Measurements from ENCODE around the gene KRT17. TPM values are rescaled to one million over a fixed set of nuclear protein-coding genes. Genes with fewer than 3 reads are reported as not detected.
"Not testable (repeated sequence)": the region's sequence is repeated elsewhere in the genome, so short reads cannot be mapped to it uniquely, and the experiment has no call there.

KRT17 gene
- total RNA-seq, 1 experiment from 2014 or later: 4,105 TPM

DNA sequence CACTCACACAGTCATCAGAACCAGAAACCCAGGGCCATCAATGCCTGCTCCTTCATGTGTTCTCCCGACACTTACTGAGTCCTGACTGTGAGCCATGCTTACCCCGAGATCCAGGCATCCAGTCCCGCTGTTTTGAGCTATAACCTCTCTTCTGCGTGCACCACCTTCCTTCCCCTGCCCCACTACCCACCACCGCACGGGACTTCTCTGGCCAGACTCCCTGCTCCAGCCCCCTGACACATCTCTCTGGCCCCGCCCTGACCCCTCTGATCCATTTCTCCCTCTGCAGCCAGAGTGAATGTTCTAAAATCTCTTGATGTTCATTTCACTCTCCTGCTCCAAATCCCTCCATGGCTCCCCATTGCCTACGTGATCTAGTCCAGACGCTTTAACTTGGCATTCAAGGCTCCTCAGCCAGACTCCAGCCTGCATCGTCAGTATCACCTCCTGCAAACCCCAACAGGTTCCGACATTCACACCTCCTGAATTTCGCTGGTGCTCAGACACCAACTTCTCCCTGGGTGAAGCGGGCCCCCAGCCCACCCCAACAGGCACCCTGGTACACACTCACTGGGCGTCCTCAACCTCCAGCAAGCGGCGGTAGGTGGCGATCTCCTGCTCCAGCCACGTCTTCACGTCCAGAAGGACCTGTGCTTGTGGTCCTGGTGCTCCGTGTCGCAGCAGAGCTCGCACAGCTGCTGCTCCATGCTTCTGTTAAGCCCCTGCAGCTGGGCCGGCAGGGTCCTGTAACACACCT lies 3.1 kb upstream of the KRT17 start:
- no peak for DNase-seq (ENCODE audit: unreplicated experiment)
- H3K9me3 Mint-ChIP-seq (ENCODE audit: unreplicated experiment): no peaks in the 10 kb centered on the region
- ChIA-PET CTCF (interaction anchor here (0.7 to 1.3 kb wide), 6 partner anchors 11 to 79 kb away, joined by 3 to 5 read pairs (median 3); no protein-coding TSS in a partner anchor), POLR2A (interaction anchor here (13.2 kb wide), 1 partner anchor 25 kb away, joined by 366 read pairs; no protein-coding TSS in a partner anchor)
- intact Hi-C loops (cut with micrococcal nuclease): no loop called here
- H3K27ac Mint-ChIP-seq (ENCODE audit: low read depth, unreplicated experiment): no peak overlapping the region
- peaks cover 24% of the 10 kb centered on the region for H3K36me3 Mint-ChIP-seq (ENCODE audit: insufficient read depth, unreplicated experiment)
- H3K4me3 Mint-ChIP-seq (ENCODE audit: unreplicated experiment): no peak overlapping the region
- H3K4me1 Mint-ChIP-seq (ENCODE audit: insufficient read depth, unreplicated experiment): peaks cover 24% of the 10 kb centered on the region
- no peaks in the 10 kb centered on the region for H3K27me3 Mint-ChIP-seq (ENCODE audit: insufficient read depth, unreplicated experiment)
- BruUV-seq (replicated peaks): no TSS peak
- TF ChIP-seq, protein P1, sequence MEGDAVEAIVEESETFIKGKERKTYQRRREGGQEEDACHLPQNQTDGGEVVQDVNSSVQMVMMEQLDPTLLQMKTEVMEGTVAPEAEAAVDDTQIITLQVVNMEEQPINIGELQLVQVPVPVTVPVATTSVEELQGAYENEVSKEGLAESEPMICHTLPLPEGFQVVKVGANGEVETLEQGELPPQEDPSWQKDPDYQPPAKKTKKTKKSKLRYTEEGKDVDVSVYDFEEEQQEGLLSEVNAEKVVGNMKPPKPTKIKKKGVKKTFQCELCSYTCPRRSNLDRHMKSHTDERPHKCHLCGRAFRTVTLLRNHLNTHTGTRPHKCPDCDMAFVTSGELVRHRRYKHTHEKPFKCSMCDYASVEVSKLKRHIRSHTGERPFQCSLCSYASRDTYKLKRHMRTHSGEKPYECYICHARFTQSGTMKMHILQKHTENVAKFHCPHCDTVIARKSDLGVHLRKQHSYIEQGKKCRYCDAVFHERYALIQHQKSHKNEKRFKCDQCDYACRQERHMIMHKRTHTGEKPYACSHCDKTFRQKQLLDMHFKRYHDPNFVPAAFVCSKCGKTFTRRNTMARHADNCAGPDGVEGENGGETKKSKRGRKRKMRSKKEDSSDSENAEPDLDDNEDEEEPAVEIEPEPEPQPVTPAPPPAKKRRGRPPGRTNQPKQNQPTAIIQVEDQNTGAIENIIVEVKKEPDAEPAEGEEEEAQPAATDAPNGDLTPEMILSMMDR (IDR thresholded peaks at IDR 0.05; ENCODE audit: unreplicated experiment): no peak

DNA sequence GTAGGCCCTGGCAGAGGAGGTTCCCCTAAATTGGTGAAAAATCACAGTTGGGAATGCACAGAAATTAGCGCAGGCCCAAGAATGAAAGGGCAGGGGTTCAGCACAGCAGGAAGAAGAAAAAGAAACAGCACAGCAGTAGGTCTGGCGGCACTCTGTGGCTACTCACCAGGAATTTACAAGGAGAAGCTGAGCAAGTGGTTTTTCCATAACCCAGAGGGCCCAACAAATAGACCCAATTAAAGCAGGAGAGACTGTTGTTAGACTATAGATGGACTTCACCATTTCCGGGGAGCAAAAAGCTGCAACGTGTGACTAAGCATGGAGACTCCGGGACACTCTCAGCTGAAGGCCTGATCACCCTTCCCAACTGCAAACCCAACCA lies 2.5 kb upstream of the KRT17 start:
- peaks cover 29% of the 10 kb centered on the region for H3K36me3 Mint-ChIP-seq (ENCODE audit: insufficient read depth, unreplicated experiment)
- DNase-seq (ENCODE audit: unreplicated experiment): not testable (repeated sequence)

DNA sequence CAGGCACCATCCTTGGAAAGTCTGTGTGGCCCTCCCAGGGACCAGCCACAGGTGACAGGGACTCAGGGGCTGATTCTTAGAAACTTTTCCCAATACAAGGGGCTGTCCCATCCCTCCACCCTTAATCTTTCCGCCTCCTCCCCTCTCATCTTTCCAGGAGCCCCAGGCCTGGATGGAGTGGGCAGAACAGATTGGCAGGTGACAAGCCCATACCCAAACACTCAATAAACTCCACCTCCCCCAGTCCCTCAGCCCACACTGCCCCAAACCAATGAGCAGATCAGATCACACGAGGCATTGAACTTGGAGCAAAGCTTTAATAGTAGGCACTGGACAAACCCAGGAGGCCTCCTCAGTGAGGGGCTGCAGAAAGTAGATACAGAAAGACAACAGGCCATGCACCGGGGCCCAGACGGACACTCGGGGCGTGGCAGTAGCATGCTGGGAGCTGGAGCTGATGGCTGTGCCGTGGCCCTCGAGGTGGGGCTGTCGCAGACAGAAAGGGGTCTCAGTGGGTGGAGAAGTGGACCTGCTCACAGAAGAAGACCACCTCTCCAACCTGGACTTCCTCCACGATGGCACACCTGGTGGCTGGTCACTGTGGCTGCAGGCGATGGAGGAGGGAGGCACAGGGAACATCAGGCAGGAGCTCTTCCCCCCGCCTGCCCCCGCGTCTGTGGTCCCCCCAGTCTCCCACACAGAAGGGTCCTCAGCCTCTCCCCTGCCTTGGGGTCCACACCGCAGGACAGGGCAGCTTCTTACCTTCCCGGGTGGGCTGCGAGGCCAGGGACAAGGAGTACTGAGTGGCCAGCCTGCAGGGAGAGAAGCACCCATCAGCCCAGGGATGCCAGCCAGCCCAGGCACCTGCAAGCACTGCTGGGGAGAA lies 1.9 kb upstream of the KRT17 start:
- peaks cover 35% of the 10 kb centered on the region for H3K4me1 Mint-ChIP-seq (ENCODE audit: insufficient read depth, unreplicated experiment)
- H3K27me3 Mint-ChIP-seq (ENCODE audit: insufficient read depth, unreplicated experiment); H3K4me3 Mint-ChIP-seq (ENCODE audit: unreplicated experiment); H3K9me3 Mint-ChIP-seq (ENCODE audit: unreplicated experiment); intact Hi-C loops (cut with micrococcal nuclease); DNase-seq (ENCODE audit: unreplicated experiment): not testable (repeated sequence)
- peaks cover 36% of the 10 kb centered on the region for H3K36me3 Mint-ChIP-seq (ENCODE audit: insufficient read depth, unreplicated experiment)
- ChIA-PET POLR2A (interaction anchor here (13.2 kb wide), 1 partner anchor 26 kb away, joined by 366 read pairs; no protein-coding TSS in a partner anchor), CTCF (interaction anchor here (0.6 to 1.3 kb wide), 3 partner anchors 57 to 78 kb away, joined by 3 to 5 read pairs (median 4); no protein-coding TSS in a partner anchor)
- BruUV-seq (replicated peaks): TSS peak; percentile 24
- H3K27ac Mint-ChIP-seq (ENCODE audit: low read depth, unreplicated experiment): peak overlapping the region; percentile 88

More for the DNA sequence above, 2.5 kb upstream of the KRT17 start:
- peaks cover 30% of the 10 kb centered on the region for H3K4me1 Mint-ChIP-seq (ENCODE audit: insufficient read depth, unreplicated experiment)
- CTCF ChIA-PET: interaction anchor here (0.7 to 1.3 kb wide), 3 partner anchors 17 to 78 kb away, joined by 3 to 5 read pairs (median 3); no protein-coding TSS in a partner anchor
- intact Hi-C loops (cut with micrococcal nuclease); BruUV-seq (replicated peaks); H3K9me3 Mint-ChIP-seq (ENCODE audit: unreplicated experiment); H3K4me3 Mint-ChIP-seq (ENCODE audit: unreplicated experiment); H3K27me3 Mint-ChIP-seq (ENCODE audit: insufficient read depth, unreplicated experiment); H3K27ac Mint-ChIP-seq (ENCODE audit: low read depth, unreplicated experiment): not testable (repeated sequence)
- POLR2A ChIA-PET: interaction anchor here (13.2 kb wide), 1 partner anchor 25 kb away, joined by 366 read pairs; no protein-coding TSS in a partner anchor

DNA sequence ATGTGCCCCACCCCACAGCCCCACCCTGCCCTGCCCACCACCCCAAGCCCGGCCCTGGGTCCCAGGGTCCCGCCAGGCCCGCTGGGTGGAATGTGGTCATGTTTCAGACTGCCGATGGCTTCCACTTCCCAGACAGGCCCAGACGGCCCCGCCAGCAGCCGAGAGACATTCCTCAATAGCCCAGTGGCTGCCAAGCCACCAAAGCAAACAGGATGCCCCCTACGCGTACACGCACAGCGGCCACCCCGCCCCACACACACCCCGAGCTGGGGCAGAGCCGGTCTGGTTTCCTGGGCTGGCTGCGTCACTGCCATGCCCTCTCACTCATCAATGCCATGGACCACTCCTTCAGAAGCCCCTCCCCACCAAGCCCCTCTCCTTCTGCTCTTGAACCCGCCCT lies 1.2 kb upstream of the KRT17 start:
- H3K27me3 Mint-ChIP-seq (ENCODE audit: insufficient read depth, unreplicated experiment): no peaks in the 10 kb centered on the region
- H3K4me1 Mint-ChIP-seq (ENCODE audit: insufficient read depth, unreplicated experiment): peaks cover 40% of the 10 kb centered on the region
- peaks cover 42% of the 10 kb centered on the region for H3K36me3 Mint-ChIP-seq (ENCODE audit: insufficient read depth, unreplicated experiment)
- no TSS peak for BruUV-seq (replicated peaks)
- peak overlapping the region; percentile 88 for H3K27ac Mint-ChIP-seq (ENCODE audit: low read depth, unreplicated experiment)
- ChIA-PET CTCF (interaction anchor here (0.6 kb wide), 2 partner anchors 56 to 75 kb away, joined by 3 to 4 read pairs; no protein-coding TSS in a partner anchor), POLR2A (interaction anchor here (1.4 to 13.2 kb wide), 4 partner anchors 15 to 104 kb away, joined by 3 to 366 read pairs (median 10); no protein-coding TSS in a partner anchor)
- H3K9me3 Mint-ChIP-seq (ENCODE audit: unreplicated experiment): no peaks in the 10 kb centered on the region
- peak; percentile 78 for DNase-seq (ENCODE audit: unreplicated experiment)
- intact Hi-C loops (cut with micrococcal nuclease): no loop called here
- TF ChIP-seq, protein P1 (IDR thresholded peaks at IDR 0.05; ENCODE audit: unreplicated experiment): no peak
- H3K4me3 Mint-ChIP-seq (ENCODE audit: unreplicated experiment): no peak overlapping the region

DNA sequence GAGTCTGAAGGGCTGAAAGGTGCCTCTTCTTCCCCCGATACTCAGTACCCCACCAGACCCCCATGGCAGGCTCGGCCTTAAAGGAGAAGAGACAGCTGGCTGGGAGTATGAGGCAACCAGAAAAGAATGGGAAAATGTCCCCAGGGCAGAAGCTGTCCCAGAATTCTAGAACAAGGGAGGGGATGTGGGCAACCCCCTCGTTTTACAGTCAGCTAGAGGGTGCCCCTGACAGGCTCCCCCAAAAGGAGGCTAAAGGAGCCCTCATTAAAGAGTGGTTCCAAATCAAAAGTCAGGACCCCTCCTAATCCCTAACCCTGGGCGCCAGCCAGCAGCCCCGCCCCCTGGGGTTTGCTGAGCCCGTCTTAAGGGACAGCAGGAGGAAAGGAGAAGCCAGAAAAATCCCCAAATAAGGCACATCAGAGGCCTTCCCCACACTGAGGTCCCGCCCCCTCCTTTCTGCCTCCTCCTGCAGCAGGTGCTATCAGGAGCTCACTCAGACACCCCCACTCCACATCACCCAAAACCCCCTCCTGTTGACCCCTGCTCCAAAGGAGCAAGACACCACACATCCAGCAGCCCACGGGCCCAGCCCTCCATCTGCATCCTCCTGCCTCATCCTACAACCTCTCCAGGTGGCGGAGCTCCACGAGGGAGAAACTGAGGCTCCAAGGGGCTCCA lies 1.1 kb downstream of the KRT17 start:
- intact Hi-C loops (cut with micrococcal nuclease); H3K27me3 Mint-ChIP-seq (ENCODE audit: insufficient read depth, unreplicated experiment); BruUV-seq (replicated peaks); H3K9me3 Mint-ChIP-seq (ENCODE audit: unreplicated experiment); DNase-seq (ENCODE audit: unreplicated experiment): not testable (repeated sequence)
- H3K4me1 Mint-ChIP-seq (ENCODE audit: insufficient read depth, unreplicated experiment): peaks cover 47% of the 10 kb centered on the region
- H3K36me3 Mint-ChIP-seq (ENCODE audit: insufficient read depth, unreplicated experiment): peaks cover 65% of the 10 kb centered on the region
- POLR2A ChIA-PET: interaction anchor here (0.7 to 13.2 kb wide), 19 partner anchors 10 to 1311 kb away, joined by 3 to 366 read pairs (median 5); partner anchors contain the start of genes EIF1, KRT14 and KRT16
- CTCF ChIA-PET: interaction anchor here (0.6 to 2.5 kb wide), 10 partner anchors 25 to 162 kb away, joined by 3 to 13 read pairs (median 6); no protein-coding TSS in a partner anchor
- peak overlapping the region; percentile 89 for H3K27ac Mint-ChIP-seq (ENCODE audit: low read depth, unreplicated experiment)
- peak overlapping the region; percentile 86 for H3K4me3 Mint-ChIP-seq (ENCODE audit: unreplicated experiment)

DNA sequence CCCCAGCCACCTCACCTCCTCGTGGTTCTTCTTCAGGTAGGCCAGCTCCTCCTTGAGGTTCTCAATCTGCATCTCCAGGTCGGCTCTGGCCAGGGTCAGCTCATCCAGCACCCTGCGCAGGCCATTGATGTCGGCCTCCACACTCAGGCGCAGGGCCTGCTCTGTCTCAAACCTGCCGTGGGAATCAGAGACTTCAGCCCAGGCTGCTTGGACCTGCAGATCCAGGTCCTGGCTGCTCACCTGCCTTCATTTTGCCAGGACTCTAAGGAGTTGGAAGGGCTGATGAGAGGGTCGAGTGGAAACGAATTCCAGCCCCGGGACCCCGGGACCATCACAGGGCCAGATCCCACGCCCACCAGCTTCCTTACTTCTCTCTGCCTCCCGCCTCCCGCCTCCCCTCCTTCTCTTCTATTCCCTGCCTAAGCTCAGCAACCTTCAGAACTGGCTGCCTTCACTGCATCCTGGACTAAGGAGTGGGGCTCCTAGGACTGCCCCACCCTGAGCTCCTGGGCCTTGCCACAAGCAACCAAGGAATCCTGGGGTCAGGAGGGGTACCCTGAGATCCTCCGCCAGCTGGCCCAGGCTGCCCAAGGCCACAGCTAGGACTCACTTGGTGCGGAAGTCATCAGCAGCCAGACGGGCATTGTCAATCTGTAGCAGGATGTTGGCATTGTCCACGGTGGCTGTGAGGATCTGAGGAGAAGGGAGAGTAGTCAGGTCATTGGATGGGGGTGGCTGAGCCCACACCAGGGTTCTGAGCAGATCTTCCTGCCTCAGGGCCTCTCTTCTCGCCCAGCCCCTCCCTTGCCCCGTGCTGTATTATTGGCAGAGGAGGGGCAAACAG lies 1.8 kb downstream of the KRT17 start:
- Mint-ChIP-seq H3K4me1 (ENCODE audit: insufficient read depth, unreplicated experiment) (peaks cover 47% of the 10 kb centered on the region), H3K36me3 (ENCODE audit: insufficient read depth, unreplicated experiment) (peaks cover 73% of the 10 kb centered on the region), H3K4me3 (ENCODE audit: unreplicated experiment) (peak overlapping the region; percentile 86), H3K27ac (ENCODE audit: low read depth, unreplicated experiment) (peak overlapping the region; percentile 89)
- ChIA-PET CTCF (interaction anchor here (0.6 to 2.5 kb wide), 5 partner anchors 26 to 129 kb away, joined by 4 to 12 read pairs (median 6); no protein-coding TSS in a partner anchor), POLR2A (interaction anchor here (0.6 to 13.2 kb wide), 12 partner anchors 8 to 803 kb away, joined by 3 to 366 read pairs (median 4); partner anchors contain the start of genes KRT14, KRT15 and KRT16)
- BruUV-seq (replicated peaks); intact Hi-C loops (cut with micrococcal nuclease); H3K9me3 Mint-ChIP-seq (ENCODE audit: unreplicated experiment); H3K27me3 Mint-ChIP-seq (ENCODE audit: insufficient read depth, unreplicated experiment); DNase-seq (ENCODE audit: unreplicated experiment): not testable (repeated sequence)
